ENCODE results near the gene GSTP1. TPM values are rescaled to one million over a fixed set of nuclear protein-coding genes. Genes with fewer than 3 reads are reported as not detected.

The GSTP1 gene
- total RNA-seq, 1 donor: 495 TPM

DNA sequence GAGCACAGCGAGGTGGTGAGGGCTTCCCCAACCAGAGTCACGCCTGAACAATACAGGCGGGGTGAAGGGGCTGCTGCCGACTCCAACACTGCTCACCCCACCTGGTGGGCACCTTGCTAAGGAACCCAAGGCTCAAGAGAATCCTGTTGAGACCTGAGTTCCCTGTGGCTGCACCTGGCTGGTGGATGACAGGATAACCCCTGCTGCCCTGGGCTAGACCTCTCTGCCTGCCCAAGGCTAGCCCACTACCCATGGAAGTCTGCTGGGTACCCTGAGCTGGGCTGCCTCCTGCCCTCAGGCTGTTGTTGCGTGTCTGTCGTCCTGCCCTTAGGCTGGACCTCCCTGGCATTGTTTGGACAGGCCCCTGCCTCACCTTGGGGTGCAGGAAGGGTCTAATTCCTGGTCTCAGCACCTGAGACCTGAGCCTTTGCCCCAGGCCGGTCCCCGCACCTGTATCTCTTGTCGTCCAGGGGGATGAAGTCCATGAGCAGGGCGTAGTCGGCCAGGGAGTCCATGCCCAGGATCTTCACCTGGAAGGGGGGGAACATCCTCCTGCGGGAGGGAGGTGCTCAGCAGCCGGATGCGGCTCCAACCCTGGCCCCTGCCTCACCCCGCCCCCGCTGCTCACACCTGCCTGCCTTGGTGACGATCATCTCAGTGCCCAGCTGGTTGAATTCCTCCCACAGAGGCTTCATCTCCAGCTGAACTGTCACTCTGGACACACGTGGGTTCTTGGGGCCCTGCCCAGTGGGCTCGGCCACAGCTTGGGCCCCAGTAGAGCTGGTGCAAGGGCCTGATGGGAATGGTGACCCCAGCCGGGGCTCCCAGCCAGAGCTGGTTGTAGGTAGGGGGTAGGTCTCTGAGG, 51.0 kb downstream of the GSTP1 start:
- no peak overlapping the region for H3K4me3 ChIP-seq (ENCODE audit: low read depth, low read length)
- DNase-seq (ENCODE audit: low read depth): no peak
- TF ChIP-seq, protein P1, sequence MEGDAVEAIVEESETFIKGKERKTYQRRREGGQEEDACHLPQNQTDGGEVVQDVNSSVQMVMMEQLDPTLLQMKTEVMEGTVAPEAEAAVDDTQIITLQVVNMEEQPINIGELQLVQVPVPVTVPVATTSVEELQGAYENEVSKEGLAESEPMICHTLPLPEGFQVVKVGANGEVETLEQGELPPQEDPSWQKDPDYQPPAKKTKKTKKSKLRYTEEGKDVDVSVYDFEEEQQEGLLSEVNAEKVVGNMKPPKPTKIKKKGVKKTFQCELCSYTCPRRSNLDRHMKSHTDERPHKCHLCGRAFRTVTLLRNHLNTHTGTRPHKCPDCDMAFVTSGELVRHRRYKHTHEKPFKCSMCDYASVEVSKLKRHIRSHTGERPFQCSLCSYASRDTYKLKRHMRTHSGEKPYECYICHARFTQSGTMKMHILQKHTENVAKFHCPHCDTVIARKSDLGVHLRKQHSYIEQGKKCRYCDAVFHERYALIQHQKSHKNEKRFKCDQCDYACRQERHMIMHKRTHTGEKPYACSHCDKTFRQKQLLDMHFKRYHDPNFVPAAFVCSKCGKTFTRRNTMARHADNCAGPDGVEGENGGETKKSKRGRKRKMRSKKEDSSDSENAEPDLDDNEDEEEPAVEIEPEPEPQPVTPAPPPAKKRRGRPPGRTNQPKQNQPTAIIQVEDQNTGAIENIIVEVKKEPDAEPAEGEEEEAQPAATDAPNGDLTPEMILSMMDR (IDR thresholded peaks at IDR 0.05; ENCODE audit: insufficient read depth, low read depth, low read length): no peak

DNA sequence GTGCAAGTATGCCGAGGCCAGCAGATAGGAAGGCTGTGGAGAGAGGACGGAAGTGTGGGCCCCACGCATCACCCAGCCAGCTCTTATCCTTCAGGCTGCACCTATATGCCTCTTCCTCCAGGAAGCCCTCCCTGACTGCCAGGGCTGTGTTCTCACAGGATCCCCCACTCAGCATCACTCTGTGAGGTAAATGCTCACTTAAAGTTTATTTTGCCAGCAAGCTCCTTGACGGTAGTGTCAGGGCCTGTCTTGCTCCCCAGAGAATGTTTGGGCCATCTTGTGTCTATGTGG, 51.6 kb downstream of the GSTP1 start:
- TF ChIP-seq, protein P1 (IDR thresholded peaks at IDR 0.05; ENCODE audit: insufficient read depth, low read depth, low read length): no peak
- DNase-seq (ENCODE audit: low read depth): no peak
- H3K4me3 ChIP-seq (ENCODE audit: low read depth, low read length): no peak overlapping the region

Small RNA genes within 50 kb of the gene (small RNA-seq; reads per million reads assigned to genes)
- gene AP003385.3: not detected

Other genes starting within 250 kb of the GSTP1 start
- 43.2 and 68.9 TPM in 2 replicates for gene POLD4, start 230.3 kb upstream of the GSTP1 start, total RNA-seq
- gene CLCF1, start 210.2 kb upstream of the GSTP1 start, total RNA-seq: 3.5 and 4.7 TPM in 2 replicates
- gene RAD9A, start 191.8 kb upstream of the GSTP1 start, total RNA-seq: 4.3 and 6.4 TPM in 2 replicates
- gene PPP1CA, start 182.0 kb upstream of the GSTP1 start, total RNA-seq: 172 and 202 TPM in 2 replicates
- not detected in 2 replicates for gene TBC1D10C, start 179.7 kb upstream of the GSTP1 start, total RNA-seq
- not detected in 2 replicates for gene CARNS1, start 168.1 kb upstream of the GSTP1 start, total RNA-seq
- 42.3 and 47.0 TPM in 2 replicates for gene RPS6KB2, start 155.3 kb upstream of the GSTP1 start, total RNA-seq
- 0.32 TPM in 1 of 2 replicates, not detected in the other for gene PTPRCAP, start 146.1 kb upstream of the GSTP1 start, total RNA-seq
- gene CORO1B, start 140.3 kb upstream of the GSTP1 start, total RNA-seq: 85.5 and 102 TPM in 2 replicates
- not detected in 2 replicates for gene GPR152, start 131.1 kb upstream of the GSTP1 start, total RNA-seq
- not detected in 2 replicates for gene CABP4, start 128.5 kb upstream of the GSTP1 start, total RNA-seq
- gene TMEM134, start 114.6 kb upstream of the GSTP1 start, total RNA-seq: 18.4 and 18.6 TPM in 2 replicates
- 42.7 and 55.1 TPM in 2 replicates for gene AIP, start 100.8 kb upstream of the GSTP1 start, total RNA-seq
- gene PITPNM1, start 78.4 kb upstream of the GSTP1 start, total RNA-seq: 21.9 and 22.9 TPM in 2 replicates
- 13.5 and 16.8 TPM in 2 replicates for gene CDK2AP2, start 75.7 kb upstream of the GSTP1 start, total RNA-seq
- not detected in 2 replicates for gene CABP2, start 60.4 kb upstream of the GSTP1 start, total RNA-seq
- 140 and 178 TPM in 2 replicates for gene NDUFV1, start 23.1 kb downstream of the GSTP1 start, total RNA-seq
- 4.7 and 5.8 TPM in 2 replicates for gene NUDT8, start 46.1 kb downstream of the GSTP1 start, total RNA-seq
- gene TBX10, start 56.0 kb downstream of the GSTP1 start, total RNA-seq: not detected in 2 replicates
- not detected in 2 replicates for gene ACY3, start 66.9 kb downstream of the GSTP1 start, total RNA-seq
- gene ALDH3B2, start 90.8 kb downstream of the GSTP1 start, total RNA-seq: not detected in 2 replicates